T-cell (primary cell): ENCODE results near the gene SLK. TPM values are rescaled to one million over a fixed set of nuclear protein-coding genes. Genes with fewer than 3 reads are reported as not detected.
A peak's percentile ranks its signal among the peaks of the same experiment; 100 is the strongest.

ENCODE experiments used
- ATAC-seq, 4 experiments: fragments of 200-7000 bp in 3 of 4; fragments of 150-1000 bp in 1 of 4; cut with Tn5 transposase; replicated peaks in 1 of 4; 1 replicate in 3 of 4; 2 replicates in 1 of 4; pipeline ENCODE4 v1.10.0; 2021; ENCODE audit warnings: moderate library complexity in 3 of 4, mild to moderate bottlenecking in 2 of 4, moderate number of reproducible peaks in 1 of 4
- CTCF ChIA-PET, 2 donors: fragments of 300-600 bp; sonication (Branson Sonifier 250); formaldehyde crosslinking; loops; one replicate each; lab custom pipeline; 2022; ENCODE audit warnings: antibody characterized with exemption in 2 of 2; lab: Charles Lee
- POLR2A ChIA-PET, 2 donors: fragments of 300-600 bp; sonication (Branson Sonifier 250); formaldehyde crosslinking; loops; one replicate each; lab custom pipeline; 2022; ENCODE audit warnings: antibody characterized with exemption in 2 of 2; lab: Charles Lee
- DNase-seq, 35 experiments: peaks; one replicate each; pipeline versions ENCODE4 v3.0.0 to v3.0.0-alpha.2; 2013 to 2023
- H3K27ac ChIP-seq: one replicate; pipeline ENCODE4 v1.5.1; 2013; ENCODE audit warnings: low read length
- H3K27me3 ChIP-seq, 2 experiments: replicated peaks in 1 of 2; 1 replicate in 1 of 2; 2 replicates in 1 of 2; pipeline versions ENCODE4 v1.6.1 to v1.7.0; 2013; ENCODE audit warnings: low read length in 1 of 2, mixed read lengths in 1 of 2; ENCODE audit not compliant: control insufficient read depth in 2 of 2, insufficient read depth in 2 of 2; ENCODE audit errors: extremely low read depth in 1 of 2
- H3K36me3 ChIP-seq, 2 donors: 1 replicate in 1 of 2; 2 replicates in 1 of 2; pipeline versions ENCODE4 v1.6.1 to v1.7.0; 2013; ENCODE audit warnings: low read length in 1 of 2; ENCODE audit not compliant: control insufficient read depth in 2 of 2, insufficient read depth in 1 of 2; ENCODE audit errors: extremely low read depth in 1 of 2
- H3K4me1 ChIP-seq, 2 experiments: 1 replicate in 1 of 2; 2 replicates in 1 of 2; pipeline versions ENCODE4 v1.6.1 to v1.7.0; 2013; ENCODE audit warnings: low read length in 2 of 2, mixed read lengths in 1 of 2; ENCODE audit not compliant: insufficient read depth in 2 of 2, control insufficient read depth in 1 of 2; ENCODE audit errors: extremely low read depth in 1 of 2
- H3K4me3 ChIP-seq, 2 donors: 1 replicate in 1 of 2; 2 replicates in 1 of 2; pipeline versions ENCODE4 v1.5.1 to v1.7.0; 2013; ENCODE audit warnings: mild to moderate bottlenecking in 2 of 2, low read length in 1 of 2, moderate library complexity in 1 of 2; ENCODE audit not compliant: control insufficient read depth in 1 of 2; ENCODE audit errors: extremely low read depth in 1 of 2
- H3K9me3 ChIP-seq: 2 replicates; pipeline ENCODE4 v1.7.0; 2013
- H3K27ac Mint-ChIP-seq, 2 donors: one replicate each; pipeline ENCODE4 v1.8.0; 2020 to 2021; ENCODE audit warnings: mild to moderate bottlenecking in 2 of 2, mixed read lengths in 2 of 2
- H3K27me3 Mint-ChIP-seq, 2 donors: one replicate each; pipeline ENCODE4 v1.8.0; 2021 to 2022; ENCODE audit warnings: mixed read lengths in 2 of 2
- H3K36me3 Mint-ChIP-seq: one replicate; pipeline ENCODE4 v1.8.0; 2021; ENCODE audit warnings: mixed read lengths
- H3K4me1 Mint-ChIP-seq, 3 donors: one replicate each; pipeline ENCODE4 v1.8.0; 2020 to 2022; ENCODE audit warnings: mixed read lengths in 3 of 3, mild to moderate bottlenecking in 1 of 3
- H3K4me3 Mint-ChIP-seq, 3 donors: one replicate each; pipeline ENCODE4 v1.8.0; 2020 to 2022; ENCODE audit warnings: mild to moderate bottlenecking in 3 of 3, mixed read lengths in 3 of 3, moderate library complexity in 3 of 3
- H3K9me3 Mint-ChIP-seq, 3 donors: one replicate each; pipeline ENCODE4 v1.8.0; 2020 to 2022; ENCODE audit warnings: mixed read lengths in 3 of 3
- WGBS: methylation state at CpG from one replicate; pipeline ENCODE4 v1.1.5; 2013; ENCODE audit warnings: missing lambda C conversion rate; ENCODE audit not compliant: insufficient coverage; 5-methylcytosine and 5-hydroxymethylcytosine counted together
- total RNA-seq, 35 experiments: library from RNA in 6 of 35; stranded (reverse) in 6 of 35; fragments of 120-200 nt in 1 of 35; gene quantifications; one replicate each; pipeline versions ENCODE4 v1.2.1 to v1.2.4 and lab custom pipeline; 2013 to 2026

SLK gene
- total RNA-seq, 5 donors from 2014 or later (not counting 1 experiment from before 2014, with no cell fraction given) = 20.9 to 30.4 (median 27.3) TPM

GRCh38 chr10:104061196-104061595, 94.3 kb downstream of the SLK start:
- no peaks in the 10 kb centered on the region for H3K36me3 Mint-ChIP-seq
- ChIA-PET POLR2A (interaction anchor here in 1 of 2 donors (0.5 kb wide), 1 partner anchor 38 kb away, joined by 3 read pairs; no protein-coding TSS in a partner anchor), CTCF (no interaction called here)
- no peaks in the 10 kb centered on the region for H3K4me1 Mint-ChIP-seq
- H3K27me3 Mint-ChIP-seq = peaks cover 0 to 4% of the 10 kb centered on the region in 2 donors
- no peaks in the 10 kb centered on the region for H3K4me1 ChIP-seq
- H3K4me3 ChIP-seq = no peak overlapping the region
- H3K9me3 ChIP-seq = no peaks in the 10 kb centered on the region
- no peak overlapping the region for H3K27ac Mint-ChIP-seq
- ATAC-seq (no peak), DNase-seq (no peak)
- no peak overlapping the region for H3K4me3 Mint-ChIP-seq
- WGBS = no CpG with 5 or more reads among the region's 6 CpGs
- no peak overlapping the region for H3K27ac ChIP-seq
- no peaks in the 10 kb centered on the region for H3K9me3 Mint-ChIP-seq
- H3K36me3 ChIP-seq = no peaks in the 10 kb centered on the region
- H3K27me3 ChIP-seq = peaks cover 0 to 3% of the 10 kb centered on the region in 2 experiments

- ChIA-PET CTCF (no interaction called here), POLR2A (no interaction called here)
- Mint-ChIP-seq H3K4me3 (no peak overlapping the region), H3K9me3 (no peaks in the 10 kb centered on the region), H3K36me3 (no peaks in the 10 kb centered on the region), H3K27ac (no peak overlapping the region), H3K27me3 (peaks cover 0 to 4% of the 10 kb centered on the region in 2 donors), H3K4me1 (no peaks in the 10 kb centered on the region)
- Histone ChIP-seq H3K4me1 (no peaks in the 10 kb centered on the region), H3K4me3 (no peak overlapping the region), H3K27ac (no peak overlapping the region), H3K36me3 (no peaks in the 10 kb centered on the region), H3K9me3 (no peaks in the 10 kb centered on the region), H3K27me3 (peaks cover 0 to 3% of the 10 kb centered on the region in 2 experiments)
- WGBS = no CpG with 5 or more reads among the region's 1 CpG
- DNase-seq (no peak), ATAC-seq (no peak)
These were observed 98.8 kb downstream of the SLK start for GRCh38 chr10:104065748-104066147.

- H3K27me3 Mint-ChIP-seq = peaks cover 0 to 4% of the 10 kb centered on the region in 2 donors
- Histone ChIP-seq H3K9me3 (no peaks in the 10 kb centered on the region), H3K4me3 (no peak overlapping the region), H3K27me3 (peaks cover 0 to 3% of the 10 kb centered on the region in 2 experiments), H3K27ac (no peak overlapping the region), H3K4me1 (no peaks in the 10 kb centered on the region), H3K36me3 (no peaks in the 10 kb centered on the region)
- no peaks in the 10 kb centered on the region for H3K9me3 Mint-ChIP-seq
- POLR2A ChIA-PET = interaction anchor here (0.7 to 1.1 kb wide), 2 partner anchors 15 to 47 kb away, joined by 5 to 10 read pairs; no protein-coding TSS in a partner anchor
- H3K4me3 Mint-ChIP-seq = no peak overlapping the region
- no peaks in the 10 kb centered on the region for H3K4me1 Mint-ChIP-seq
- H3K36me3 Mint-ChIP-seq = no peaks in the 10 kb centered on the region
- CTCF ChIA-PET = interaction anchor here in 1 of 2 donors (0.6 kb wide), 2 partner anchors 269 to 348 kb away, joined by 4 to 6 read pairs; no protein-coding TSS in a partner anchor
- 71% methylated on average over 2 of the region's 7 CpGs for WGBS
- no peak overlapping the region for H3K27ac Mint-ChIP-seq
- DNase-seq = no peak
- no peak for ATAC-seq
These were observed 100.0 kb downstream of the SLK start for GRCh38 chr10:104066945-104067344.

- peaks cover 0 to 2% (median 0%) of the 10 kb centered on the region in 3 donors for H3K4me1 Mint-ChIP-seq
- Histone ChIP-seq H3K27ac (no peak overlapping the region), H3K9me3 (no peaks in the 10 kb centered on the region), H3K4me3 (no peak overlapping the region), H3K4me1 (no peaks in the 10 kb centered on the region), H3K36me3 (no peaks in the 10 kb centered on the region), H3K27me3 (peaks cover 0 to 3% of the 10 kb centered on the region in 2 experiments)
- no peak overlapping the region for H3K4me3 Mint-ChIP-seq
- no peaks in the 10 kb centered on the region for H3K9me3 Mint-ChIP-seq
- ATAC-seq = no peak
- no peak overlapping the region for H3K27ac Mint-ChIP-seq
- 91% methylated on average over 12 of the region's 12 CpGs for WGBS
- ChIA-PET POLR2A (interaction anchor here (0.7 to 1.1 kb wide), 2 partner anchors 15 to 46 kb away, joined by 5 to 10 read pairs; no protein-coding TSS in a partner anchor), CTCF (interaction anchor here in 1 of 2 donors (0.6 kb wide), 1 partner anchor 269 kb away, joined by 6 read pairs; no protein-coding TSS in a partner anchor)
- no peaks in the 10 kb centered on the region for H3K36me3 Mint-ChIP-seq
- no peak for DNase-seq
- H3K27me3 Mint-ChIP-seq = peaks cover 0 to 4% of the 10 kb centered on the region in 2 donors
These were observed 100.6 kb downstream of the SLK start for GRCh38 chr10:104067525-104067924.

GRCh38 chr10:104069613-104070012, 102.7 kb downstream of the SLK start:
- DNase-seq (no peak), ATAC-seq (no peak)
- Histone ChIP-seq H3K36me3 (no peaks in the 10 kb centered on the region), H3K9me3 (no peaks in the 10 kb centered on the region), H3K4me3 (no peak overlapping the region), H3K27ac (no peak overlapping the region), H3K27me3 (peaks cover 0 to 3% of the 10 kb centered on the region in 2 experiments), H3K4me1 (no peaks in the 10 kb centered on the region)
- no peak overlapping the region for H3K27ac Mint-ChIP-seq
- 100% methylated on average over 1 of the region's 6 CpGs for WGBS
- no peak overlapping the region for H3K4me3 Mint-ChIP-seq
- no peaks in the 10 kb centered on the region for H3K36me3 Mint-ChIP-seq
- H3K9me3 Mint-ChIP-seq = no peaks in the 10 kb centered on the region
- H3K4me1 Mint-ChIP-seq = peaks cover 0 to 8% (median 0%) of the 10 kb centered on the region in 3 donors
- H3K27me3 Mint-ChIP-seq = peaks cover 0 to 4% of the 10 kb centered on the region in 2 donors
- POLR2A ChIA-PET = no interaction called here
- CTCF ChIA-PET = no interaction called here

GRCh38 chr10:104072786-104073185, 105.8 kb downstream of the SLK start:
- Histone ChIP-seq H3K9me3 (no peaks in the 10 kb centered on the region), H3K27ac (no peak overlapping the region), H3K4me3 (no peak overlapping the region), H3K36me3 (no peaks in the 10 kb centered on the region), H3K27me3 (peaks cover 0 to 6% of the 10 kb centered on the region in 2 experiments), H3K4me1 (no peaks in the 10 kb centered on the region)
- peak in 1 of 4 experiments; percentile 40 for ATAC-seq
- Mint-ChIP-seq H3K4me3 (no peak overlapping the region), H3K9me3 (no peaks in the 10 kb centered on the region), H3K27ac (peak overlapping the region in 1 of 2 donors; percentile 54), H3K36me3 (no peaks in the 10 kb centered on the region), H3K27me3 (no peaks in the 10 kb centered on the region), H3K4me1 (peaks cover 0 to 8% (median 0%) of the 10 kb centered on the region in 3 donors)
- POLR2A ChIA-PET = no interaction called here
- DNase-seq = no peak
- 75% methylated on average over 2 of the region's 5 CpGs for WGBS
- CTCF ChIA-PET = interaction anchor here (0.8 to 1.0 kb wide), 2 partner anchors 50 to 185 kb away, joined by 3 read pairs; no protein-coding TSS in a partner anchor
